Measurements from ENCODE around the gene WASHC2A.
"Not testable (repeated sequence)": the region's sequence is repeated elsewhere in the genome, so short reads cannot be mapped to it uniquely, and the experiment has no call there.

Gene WASHC2A

GRCh38 chr10:50067546-50068351, at the start of gene WASHC2A:
Gene WASHC2A, plus strand, starts transcription at chr10:50067954. Its CDS starts 52 bp downstream, at chr10:50068006.
- DNase-seq = peak; percentile 82

- not testable (repeated sequence) for DNase-seq
These were observed 48.5 kb upstream of the WASHC2A start for GRCh38 chr10:50019279-50019678.

DNA sequence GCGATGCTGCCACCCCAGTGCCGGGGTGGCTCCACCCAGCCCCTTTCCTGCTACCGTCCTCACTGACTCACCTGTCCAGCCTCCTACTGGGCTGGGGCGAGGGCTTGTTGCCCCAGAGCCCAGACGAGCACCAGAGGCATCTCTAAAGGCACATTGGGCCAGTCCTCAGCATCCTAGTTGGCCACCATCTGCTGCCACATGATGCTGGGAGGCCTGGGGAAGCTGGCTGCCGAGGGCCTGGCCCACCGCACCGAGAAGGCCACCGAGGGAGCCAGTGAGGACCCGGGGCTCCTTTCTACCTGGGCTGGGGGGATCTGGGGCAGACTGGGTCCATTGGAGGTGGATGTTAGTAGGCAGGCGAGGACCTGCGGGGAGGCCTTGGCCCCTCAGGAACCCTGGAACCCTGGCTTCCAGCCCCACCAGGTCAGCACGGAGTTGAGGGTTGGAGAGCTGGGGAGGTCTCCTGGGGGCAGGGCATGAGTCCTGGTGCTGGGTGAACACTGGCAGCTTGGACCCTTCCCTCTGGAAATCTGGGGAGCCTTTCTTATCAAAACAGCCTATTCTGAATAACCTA, 47.2 kb upstream of the WASHC2A start:
- DNase-seq = not testable (repeated sequence)

- DNase-seq = no peak
These were observed 46.1 kb upstream of the WASHC2A start for GRCh38 chr10:50021646-50022045.

DNA sequence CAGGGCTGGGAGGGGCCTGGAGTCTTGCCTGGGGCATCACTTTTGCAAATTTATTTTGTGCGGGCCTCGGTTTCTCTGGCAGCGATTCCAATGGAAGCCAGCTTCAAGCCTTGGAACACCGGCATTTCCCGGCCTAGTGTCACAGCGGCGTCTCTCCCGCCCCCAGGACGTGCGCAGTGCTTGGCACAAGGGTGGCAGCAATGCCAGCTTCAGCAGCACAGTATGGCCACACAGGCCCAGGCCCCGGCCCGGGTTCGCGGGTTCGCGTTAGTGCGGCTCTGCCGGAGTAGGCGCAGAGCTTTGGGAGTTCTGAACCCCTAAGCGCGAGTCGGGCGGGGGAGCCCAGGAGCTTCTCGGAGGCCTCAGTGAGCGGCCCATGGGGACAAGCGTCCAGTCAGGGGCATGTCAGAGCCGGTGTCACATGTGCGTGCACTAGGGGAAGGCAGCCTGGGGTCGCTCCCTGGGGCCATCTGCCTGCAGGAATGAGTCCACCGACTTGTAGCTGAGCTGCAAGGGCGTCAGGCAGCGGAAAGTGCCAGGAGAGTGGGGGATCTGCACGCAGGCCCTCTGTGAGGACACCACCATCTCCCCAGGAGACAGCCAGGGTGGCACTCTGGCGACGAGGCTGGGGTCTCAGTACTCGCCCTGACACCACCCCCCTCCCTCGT, 42.9 kb upstream of the WASHC2A start:
- not testable (repeated sequence) for DNase-seq

DNA sequence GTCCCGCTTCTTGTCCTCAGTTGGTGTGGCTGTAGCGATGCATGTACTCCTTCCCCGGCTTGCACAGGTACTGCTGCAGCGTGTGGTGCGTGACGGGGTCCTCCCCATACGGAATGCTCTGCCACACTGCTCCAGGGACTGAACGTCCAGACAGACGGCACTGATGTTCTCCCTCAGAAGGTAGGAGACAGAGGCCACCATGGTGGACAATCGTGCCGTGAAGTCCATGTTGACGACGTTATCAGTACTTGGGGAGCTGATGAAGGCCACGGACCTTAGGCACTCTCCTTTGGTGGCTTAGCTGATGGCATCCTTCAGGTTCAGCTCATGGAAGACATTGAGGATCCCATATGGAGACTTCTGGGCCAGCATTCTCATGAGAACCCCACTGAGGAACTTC, 42.1 kb upstream of the WASHC2A start:
- DNase-seq = no peak

DNA sequence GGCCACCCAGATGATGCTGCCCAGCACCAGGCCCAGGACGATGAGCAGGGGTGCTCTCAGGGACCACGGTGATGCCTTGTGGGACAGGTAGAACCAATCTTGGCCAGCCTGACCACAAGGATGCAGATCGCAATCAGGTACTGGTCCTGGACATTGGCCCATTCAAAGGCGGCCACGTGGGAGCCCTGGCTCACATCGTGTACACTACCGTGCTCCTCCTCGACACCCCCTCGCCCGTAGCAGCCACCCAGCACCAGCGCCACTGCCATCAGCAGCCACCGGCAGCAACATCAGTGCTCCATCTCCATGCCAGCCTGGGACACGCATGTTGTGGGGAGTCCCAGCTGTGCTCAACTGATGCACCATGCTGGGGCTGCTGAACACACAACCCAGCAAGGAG, 40.6 kb upstream of the WASHC2A start:
- no peak for DNase-seq

DNA sequence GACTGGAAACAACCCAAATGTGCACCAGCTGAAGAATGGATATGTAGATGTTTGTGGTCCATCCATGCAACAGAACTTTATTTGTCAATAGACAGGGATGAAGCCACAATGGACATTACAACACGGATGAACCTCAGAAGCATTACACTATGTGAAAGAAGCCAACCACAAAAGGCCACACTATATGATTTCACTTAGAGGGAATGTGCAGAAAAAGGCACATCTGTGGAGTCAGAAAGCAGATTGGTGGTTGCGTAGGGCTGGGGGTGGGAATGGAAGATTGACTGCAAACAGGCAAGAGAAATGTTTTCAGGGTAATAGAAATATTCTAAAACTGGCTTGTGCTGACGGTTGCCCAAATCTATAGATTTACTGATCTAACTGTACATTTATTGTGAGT, 34.3 kb upstream of the WASHC2A start:
- no peak for DNase-seq

- not testable (repeated sequence) for DNase-seq
These were observed 32.4 kb upstream of the WASHC2A start for GRCh38 chr10:50035337-50035736.

DNA sequence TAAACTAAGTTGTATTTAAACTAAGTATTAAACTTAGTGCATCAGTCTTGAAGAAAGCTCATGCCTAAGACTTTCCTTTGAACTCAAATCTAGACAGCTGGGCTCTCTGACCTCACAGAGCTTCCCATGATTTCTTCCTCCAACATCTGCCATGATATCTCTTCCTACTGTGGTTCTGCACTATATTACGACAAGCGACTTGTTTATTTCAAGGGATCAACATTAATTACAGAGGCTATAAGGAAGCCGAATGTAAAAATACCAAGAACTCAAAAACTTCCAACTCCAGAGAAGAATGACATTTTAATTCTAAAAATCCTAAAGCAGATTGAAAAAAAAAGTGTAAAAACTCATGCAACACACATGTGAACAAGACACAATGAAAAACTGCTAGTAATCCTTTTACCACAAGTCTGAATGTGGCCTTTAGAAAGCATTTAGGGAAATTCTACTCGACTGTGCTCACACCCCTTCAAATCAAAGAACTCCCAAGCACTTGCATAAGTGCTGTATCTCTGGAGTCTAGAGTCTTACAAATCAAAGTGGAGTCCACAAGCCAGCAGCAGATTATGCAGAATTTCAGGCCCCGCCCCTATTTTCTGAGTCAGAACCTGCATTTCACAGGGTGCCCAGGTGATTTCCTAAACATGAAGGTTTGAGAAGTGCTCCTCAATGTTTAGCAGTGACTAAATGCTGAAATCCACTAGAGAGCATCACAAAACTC, 22.7 kb upstream of the WASHC2A start:
- DNase-seq = no peak

DNA sequence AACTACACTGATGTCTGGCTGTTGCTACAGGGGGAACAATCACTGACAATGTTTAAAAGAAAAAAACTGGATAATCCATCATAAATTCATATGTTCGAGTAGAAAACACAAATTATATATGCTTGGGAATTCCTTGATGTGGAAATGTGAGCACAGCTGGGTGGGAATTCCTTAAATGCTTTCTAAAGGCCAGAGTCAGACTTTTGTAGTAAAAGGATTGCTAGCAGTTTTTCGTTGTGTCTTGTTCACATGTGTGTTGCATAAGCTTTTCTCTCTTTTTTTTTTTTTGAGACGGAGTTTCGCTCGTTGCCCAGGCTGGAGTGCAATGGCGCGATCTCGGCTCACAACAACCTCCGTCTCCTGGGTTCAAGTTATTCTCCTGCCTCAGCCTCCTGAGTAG, 21.3 kb upstream of the WASHC2A start:
- not testable (repeated sequence) for DNase-seq

GRCh38 chr10:50047594-50047993, 20.2 kb upstream of the WASHC2A start:
- DNase-seq = not testable (repeated sequence)

DNA sequence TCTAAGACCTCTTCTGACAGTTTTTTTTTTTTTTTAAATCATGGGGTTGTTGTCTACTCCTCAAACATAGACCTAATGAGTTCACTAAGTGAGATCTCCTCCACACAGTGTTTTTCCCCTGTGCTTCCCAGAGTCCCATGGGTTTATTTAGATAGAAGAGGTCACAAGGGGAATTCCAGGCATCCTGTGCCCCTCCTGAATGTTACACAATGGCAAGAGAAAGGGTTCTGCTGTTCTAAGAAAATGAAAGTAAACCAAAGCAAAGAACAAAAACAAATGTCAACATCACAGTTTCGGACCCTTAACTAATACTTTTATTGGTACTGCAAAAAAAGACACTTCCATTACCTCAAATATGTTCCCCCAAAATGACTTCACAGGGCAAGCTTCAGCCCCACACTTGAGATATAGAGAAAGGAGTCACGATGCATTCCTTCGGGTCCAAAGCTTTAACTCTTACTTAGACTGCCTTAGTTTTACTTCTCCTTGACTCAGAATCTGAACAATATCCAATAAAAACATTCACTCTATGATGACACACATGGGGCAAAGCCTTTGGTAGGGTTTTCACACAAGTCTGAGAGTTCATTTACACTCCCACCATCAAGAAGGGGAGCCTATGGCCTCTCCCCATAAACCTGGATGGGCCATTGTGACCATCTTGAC, 15.6 kb upstream of the WASHC2A start:
- DNase-seq = not testable (repeated sequence)

GRCh38 chr10:50052778-50053376, 14.9 kb upstream of the WASHC2A start:
- DNase-seq = not testable (repeated sequence)

DNA sequence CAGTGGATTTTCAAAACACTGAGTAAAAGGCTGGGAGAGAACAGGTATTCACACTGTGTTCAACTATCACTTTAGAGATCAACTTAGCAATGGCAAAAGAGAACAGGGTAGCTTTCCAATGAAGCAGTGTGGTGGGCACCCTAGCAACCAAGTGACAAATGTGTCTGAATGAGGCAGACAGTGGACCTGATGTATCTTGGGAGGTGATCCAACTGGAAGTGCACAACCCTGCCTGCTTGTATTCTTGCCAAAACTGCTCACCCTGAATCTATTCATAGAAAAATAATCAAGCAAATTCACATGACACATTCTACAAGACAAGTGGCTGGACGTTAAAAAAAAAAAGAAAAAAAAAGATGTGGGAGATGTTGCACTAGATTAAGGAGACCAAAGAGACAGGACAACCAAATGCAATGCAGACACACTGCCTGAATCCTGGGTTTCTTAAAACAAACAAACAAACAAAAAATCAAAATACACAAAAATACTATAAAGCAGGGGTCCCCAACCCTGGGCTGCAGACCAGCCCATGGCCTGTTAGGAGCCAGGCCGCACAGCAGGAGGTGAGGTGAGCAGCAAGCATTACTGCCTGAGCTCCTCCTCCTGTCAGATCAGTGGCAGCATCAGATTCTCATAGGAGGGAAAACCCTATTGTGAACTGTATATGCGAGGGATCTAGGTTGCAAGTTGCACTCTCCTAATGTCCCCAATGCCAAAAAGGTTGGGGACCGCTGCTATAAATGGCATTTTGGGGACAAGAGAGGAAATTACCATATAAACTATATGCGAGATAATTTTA, 12.1 kb upstream of the WASHC2A start:
- DNase-seq = not testable (repeated sequence)

DNA sequence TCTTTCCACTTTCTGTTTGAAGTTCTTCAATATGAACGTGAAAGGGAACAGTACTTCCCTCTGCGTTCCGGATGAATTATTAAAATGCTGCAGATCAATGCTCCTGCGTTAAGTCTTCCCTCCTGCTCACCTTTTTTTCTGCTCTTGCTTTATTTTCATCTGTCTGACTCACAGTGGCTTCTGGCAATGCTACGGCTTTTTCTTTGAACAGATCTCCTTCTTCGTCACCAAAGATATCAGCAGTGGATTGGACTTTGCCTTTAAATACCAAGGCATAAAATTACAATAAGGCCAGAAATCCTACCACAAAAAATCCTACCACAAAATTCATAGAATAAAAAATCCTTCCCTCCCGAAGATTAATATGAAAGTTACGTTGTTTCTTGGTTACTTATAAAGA, 11.1 kb upstream of the WASHC2A start:
- DNase-seq = not testable (repeated sequence)

GRCh38 chr10:50058727-50059126, 9.0 kb upstream of the WASHC2A start:
- not testable (repeated sequence) for DNase-seq

DNA sequence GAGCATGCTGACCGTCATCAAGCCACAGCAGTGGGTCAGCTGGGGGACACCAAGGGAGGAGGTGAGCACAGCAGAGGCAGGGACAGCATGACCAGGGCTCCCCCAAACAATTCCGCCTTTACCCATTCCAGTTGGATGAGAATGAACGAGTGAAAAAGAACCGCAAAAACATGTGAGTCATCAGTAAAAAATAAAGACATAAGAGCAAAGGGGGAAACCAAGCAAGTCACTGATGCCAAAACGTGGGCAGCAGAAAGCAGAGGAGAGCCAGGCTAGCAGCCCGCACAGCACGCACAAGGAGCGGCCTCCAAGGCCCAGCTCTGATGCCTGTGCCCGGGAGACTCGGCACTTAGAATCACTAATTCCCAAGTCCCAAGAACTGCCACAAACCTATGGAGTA, 7.8 kb upstream of the WASHC2A start:
- DNase-seq = not testable (repeated sequence)

- DNase-seq = not testable (repeated sequence)
These were observed 6.2 kb upstream of the WASHC2A start for GRCh38 chr10:50061548-50061947.

DNA sequence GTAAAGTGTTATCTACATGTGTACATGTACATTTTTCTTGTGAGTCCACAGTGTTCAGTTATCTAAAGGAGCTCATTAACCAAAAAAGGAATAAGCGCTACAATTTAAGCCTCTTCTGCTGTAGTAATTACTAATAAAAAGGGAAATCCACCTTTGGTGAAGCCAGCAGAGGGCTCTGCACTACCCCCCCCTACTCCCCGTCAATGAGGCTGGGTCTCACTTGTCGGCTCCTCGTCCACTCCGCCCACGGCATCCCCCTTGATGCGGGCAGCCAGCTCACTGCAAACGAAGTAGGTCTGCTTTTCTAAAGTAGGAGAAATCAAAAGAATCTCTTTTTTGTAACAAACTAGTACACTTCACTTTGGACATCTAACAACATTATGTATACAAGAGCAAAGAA, 4.7 kb upstream of the WASHC2A start:
- no peak for DNase-seq

- DNase-seq = not testable (repeated sequence)
These were observed 552 bp downstream of the WASHC2A start for GRCh38 chr10:50068352-50068659.

Data from activated effector memory CD4-positive, alpha-beta T cell treated with Interleukin-2 at 50 U/mL for 16 hours (primary cell).